GM18909 (cell line): Measurements from ENCODE around the gene BAD.
A peak's percentile ranks its signal among the peaks of the same experiment; 100 is the strongest.

ENCODE experiments used
- ATAC-seq: cut with Tn5 transposase; IDR thresholded peaks from one replicate; pipeline ENCODE4 v1.9.1; 2021; ENCODE audit warnings: mild to moderate bottlenecking; ENCODE audit not compliant: unreplicated experiment, poor library complexity

Gene BAD

DNA sequence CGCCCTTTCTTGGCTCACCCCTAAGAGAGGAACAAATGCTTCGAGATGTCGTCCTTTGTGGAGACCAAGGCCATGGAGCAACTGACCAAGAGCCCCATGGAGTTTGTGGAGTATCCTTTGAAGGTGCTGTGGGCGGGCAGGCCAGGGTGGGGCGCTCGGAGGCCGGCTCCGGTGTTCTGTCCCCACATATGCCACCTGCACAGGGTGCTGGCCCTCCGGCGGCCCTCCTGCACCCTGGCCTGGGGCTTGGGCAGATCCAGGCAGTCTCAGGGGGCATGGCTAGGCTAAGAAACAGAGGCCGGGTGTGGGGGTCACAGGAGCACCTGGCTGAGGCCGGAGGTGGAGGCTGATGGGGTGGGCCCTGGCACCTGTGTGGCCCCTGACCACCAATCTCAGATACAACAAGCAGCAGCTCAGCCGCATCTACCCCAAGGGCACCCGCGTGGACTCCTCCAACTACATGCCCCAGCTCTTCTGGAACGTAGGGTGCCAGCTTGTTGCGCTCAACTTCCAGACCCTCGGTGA is 22.8 kb downstream of the BAD start:
- no peak for ATAC-seq

DNA sequence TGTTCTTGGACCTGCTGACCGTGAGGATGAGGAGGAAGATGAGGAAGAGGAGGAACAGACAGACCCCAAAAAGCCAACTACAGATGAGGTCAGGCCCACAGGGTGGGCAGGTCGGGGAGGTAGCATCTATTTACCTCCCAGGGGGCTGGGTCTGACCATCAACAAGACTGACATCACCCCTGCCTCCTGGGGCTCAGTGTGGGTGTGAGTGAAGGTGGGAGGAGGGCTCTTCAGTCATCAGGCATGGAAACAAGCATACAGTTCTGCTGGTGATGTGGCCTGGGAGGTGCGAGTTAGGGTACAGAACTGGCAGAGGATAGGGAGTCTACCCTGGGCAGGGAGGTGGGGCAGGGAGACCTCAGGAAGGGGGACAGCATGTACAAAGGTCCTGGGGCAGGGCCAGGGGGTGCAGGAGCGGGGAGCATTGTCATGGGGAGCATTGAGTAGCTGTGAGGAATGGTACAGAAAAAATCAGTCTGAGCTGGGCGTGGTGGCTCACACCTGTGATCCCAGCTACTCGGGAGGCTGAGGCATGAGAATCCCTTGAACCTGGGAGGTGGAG is 24.2 kb downstream of the BAD start:
- no peak for ATAC-seq

DNA sequence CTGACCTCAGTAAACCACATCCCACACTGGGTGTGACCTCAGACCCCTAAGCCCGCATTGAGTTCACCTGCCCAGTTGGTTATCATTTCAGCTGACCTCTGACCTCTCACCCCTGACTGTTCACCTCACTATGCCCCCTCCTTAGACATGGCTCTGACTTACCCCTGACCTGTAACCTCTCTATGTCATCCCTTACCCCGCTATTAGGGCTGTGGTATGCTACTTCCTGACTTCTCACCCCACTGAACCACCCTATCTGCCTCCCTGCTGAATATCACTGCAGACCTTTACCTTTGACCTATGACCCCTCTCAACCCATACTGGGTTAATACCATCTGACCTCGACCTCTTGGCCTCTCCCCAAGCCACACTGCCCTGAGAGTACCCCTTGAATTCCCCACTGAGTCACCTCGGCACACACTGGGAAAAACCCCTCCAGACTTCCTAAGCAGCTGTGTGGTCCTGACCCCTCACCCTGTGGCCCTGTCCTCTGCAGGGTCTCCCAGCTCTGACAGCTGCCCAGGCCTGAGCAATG is 24.9 kb downstream of the BAD start:
- ATAC-seq, result no peak

DNA sequence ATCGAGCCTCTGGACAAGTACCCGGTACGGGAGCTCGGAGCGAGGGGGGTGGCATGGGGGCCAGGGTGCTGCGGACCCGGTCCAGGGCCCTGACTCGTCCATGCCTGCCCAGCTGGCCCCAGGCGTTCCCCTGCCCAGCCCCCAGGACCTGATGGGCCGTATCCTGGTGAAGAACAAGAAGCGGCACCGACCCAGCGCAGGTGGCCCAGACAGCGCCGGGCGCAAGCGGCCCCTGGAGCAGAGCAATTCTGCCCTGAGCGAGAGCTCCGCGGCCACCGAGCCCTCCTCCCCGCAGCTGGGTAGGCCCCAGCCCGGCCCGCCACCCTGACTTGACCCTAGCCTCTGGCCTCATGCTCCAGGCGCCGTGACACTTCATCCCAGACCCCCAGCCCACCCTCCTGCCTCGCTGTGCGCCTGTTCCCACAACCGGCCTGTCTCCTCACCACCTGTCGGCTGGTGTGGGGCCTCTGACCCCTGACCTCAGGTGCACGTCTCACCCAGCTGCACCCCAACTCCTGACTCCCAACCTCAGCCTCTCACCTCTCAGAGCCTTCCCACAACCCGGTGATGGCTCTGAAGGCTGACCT is 25.4 kb downstream of the BAD start:
- ATAC-seq, result no peak

DNA sequence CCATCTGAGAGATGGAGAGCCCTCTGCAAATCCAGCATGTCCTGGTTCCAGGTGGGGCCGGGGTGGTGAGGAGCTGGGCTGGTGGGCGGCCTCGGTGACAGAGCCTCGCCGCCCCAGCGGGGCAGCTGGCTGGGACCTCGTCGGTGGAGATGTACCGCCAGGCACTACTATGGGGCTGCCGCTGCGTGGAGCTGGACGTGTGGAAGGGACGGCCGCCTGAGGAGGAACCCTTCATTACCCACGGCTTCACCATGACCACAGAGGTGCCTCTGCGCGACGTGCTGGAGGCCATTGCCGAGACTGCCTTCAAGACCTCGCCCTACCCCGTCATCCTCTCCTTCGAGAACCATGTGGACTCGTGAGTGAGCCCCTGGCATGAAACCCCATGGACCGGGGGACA is 26.1 kb downstream of the BAD start:
- ATAC-seq, result no peak

DNA sequence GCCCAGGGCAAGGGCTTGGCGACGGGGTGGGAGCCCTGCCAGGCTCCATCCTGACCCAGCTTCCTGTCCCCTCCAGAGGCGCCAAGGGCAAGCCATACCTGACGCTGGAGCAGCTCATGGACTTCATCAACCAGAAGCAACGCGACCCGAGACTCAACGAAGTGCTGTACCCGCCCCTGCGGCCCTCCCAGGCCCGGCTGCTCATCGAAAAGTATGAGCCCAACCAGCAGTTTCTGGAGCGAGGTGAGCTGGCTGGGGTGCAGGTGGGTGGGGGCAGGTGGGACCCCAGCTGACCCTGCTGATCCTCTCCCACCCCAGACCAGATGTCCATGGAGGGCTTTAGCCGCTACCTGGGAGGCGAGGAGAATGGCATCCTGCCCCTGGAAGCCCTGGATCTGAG is 28.2 kb downstream of the BAD start:
- no peak for ATAC-seq

DNA sequence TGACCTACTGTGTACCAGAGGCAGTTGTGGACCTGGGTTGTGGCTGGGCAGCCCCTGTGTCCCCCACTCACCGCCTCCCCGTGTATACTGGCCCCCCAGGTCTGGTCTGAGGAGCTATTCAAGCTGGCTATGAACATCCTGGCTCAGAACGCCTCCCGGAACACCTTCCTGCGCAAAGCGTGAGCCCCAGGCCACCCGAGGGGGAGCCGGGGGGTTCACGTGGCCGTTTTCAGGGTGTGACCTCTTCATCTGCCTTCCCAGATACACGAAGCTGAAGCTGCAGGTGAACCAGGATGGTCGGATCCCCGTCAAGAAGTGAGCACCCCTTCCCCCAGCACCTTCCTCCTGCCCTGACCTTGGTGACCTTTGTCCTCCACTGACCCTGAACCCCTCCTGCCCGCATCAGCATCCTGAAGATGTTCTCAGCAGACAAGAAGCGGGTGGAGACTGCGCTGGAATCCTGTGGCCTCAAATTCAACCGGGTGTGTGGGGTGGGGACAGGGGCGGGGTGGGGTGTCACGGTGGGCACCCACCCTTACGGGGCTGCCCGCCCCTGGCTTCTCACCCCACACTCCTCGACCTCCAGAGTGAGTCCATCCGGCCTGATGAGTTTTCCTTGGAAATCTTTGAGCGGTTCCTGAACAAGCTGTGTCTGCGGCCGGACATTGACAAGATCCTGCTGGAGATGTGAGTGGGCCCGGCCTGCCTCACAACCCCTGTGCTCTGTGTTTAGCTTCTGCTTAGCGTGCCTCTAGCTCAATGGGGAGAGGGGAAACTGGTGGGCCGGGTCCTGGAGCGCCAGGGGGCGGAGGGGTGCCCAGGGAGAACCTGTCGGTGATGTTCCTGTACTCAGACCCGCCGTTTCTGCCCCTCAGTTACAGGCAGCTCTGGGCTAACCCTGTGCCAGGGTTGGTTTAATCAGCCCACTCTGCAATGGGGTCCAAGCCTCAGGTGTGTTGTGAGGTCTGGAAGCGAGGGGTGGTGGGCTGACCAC is 29.0 kb downstream of the BAD start:
- ATAC-seq, result no peak

DNA sequence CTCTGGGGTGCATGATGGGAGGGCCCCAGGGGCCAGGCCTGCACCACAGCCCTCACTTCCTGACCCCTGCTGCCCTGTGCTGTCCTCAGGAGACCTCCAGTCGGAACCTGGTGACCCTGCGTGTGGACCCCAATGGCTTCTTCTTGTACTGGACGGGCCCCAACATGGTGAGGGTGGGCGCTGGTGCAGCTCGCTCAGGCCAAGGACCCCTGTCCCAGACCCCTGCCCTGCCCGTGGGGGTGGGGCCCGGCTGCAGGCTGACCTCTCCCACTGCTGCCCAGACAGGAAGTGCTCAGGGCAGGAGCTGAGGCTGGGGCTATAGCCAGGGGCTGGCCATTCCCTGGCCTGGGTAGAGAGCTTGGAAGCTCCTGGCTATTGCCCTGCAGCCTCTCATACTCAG is 30.1 kb downstream of the BAD start:
- ATAC-seq, result no peak

DNA sequence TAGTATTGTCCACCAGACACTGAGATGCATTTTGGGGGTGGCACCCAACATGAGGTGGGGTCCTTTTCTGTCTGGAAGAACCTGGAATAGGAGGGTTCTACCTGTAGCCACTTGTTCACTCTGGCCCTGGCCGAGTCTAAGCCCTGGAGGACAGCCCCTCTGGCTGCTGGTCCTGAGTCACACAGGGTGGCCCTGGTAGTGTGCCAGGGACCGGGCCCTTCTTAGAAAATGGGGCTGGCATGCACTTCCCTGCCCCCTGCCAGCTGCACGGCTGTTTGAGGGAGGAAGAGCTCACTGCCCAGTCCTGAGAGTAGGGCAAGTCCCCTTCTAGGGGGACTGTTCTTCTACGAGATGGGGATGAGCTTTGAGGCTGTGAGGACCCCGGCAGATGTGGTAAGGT is 31.0 kb downstream of the BAD start:
- ATAC-seq, result no peak

DNA sequence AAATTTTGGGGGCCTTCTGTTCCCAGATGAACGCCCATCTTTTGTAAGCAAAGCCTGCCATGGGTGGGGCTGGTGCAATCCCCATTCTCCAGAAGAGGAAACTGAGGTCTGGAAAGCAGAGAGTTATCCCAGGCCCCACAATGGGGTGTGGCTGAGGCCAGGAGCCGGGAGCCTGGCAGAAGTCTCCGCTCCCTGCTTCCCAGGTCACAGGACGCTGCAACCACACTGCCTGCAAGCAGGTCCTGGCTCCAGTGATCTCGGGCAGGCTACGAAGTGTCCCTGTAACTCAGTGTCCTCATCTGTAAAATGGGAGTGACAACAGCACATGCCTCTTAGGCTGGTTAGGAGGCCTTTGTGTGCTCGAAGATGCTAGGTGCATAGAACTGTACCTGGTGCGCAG is 31.4 kb downstream of the BAD start:
- ATAC-seq, result no peak

DNA sequence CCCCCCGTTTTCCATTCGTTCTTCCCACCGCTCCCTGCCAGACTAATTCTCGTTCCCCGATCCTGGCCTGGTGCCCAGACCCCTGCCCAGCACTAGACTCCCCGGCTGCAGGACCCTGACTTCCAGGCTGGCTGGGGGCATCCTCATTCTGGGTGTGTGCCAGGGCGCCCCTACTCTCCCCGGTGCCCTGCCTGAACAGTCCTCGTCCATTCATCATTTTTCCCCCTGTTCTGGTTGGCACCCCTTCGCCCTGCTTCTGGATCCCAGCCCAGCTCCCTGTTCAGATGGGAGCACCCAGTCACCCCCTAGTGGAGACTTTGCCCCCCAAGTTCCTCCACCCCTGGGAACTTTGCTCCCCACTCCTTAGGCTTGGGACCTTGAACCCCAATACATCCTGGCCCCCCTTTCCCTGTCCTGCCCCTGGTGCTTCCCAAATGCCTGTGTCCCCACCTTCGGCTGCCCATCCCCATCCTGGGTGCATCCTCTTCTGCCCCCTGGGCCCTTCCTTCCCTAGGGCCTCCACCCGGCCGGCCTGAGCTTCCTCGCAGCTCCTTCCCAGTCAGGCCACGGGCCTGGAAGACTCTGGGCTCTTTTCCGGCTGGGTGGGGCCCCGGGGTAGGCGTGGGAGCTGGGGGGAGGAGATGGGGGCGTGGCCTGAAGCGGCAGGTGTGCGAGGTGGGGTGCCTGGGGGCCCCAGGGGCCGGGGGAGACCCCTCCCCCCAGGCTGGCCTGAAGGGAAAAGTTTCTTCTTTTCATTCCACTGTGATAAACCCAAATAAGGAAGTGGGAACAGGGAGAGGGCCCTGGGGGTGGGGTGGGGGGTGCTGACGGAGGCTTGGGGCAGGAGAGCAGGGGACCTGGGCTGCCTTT is 32.2 kb downstream of the BAD start:
- no peak for ATAC-seq

DNA sequence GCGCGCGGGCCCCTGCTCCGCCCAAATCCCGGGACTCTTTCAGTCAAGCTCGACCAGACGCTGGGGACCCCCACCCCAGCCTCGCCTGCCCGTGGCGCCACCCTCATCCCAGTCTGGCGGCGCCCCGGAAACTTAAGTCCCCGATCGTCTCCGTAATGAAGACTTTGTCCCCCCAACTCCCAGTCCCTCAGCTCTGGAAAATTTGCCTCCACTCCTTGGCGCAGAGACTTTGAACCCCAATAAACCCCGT is 32.8 kb downstream of the BAD start:
- no peak for ATAC-seq

DNA sequence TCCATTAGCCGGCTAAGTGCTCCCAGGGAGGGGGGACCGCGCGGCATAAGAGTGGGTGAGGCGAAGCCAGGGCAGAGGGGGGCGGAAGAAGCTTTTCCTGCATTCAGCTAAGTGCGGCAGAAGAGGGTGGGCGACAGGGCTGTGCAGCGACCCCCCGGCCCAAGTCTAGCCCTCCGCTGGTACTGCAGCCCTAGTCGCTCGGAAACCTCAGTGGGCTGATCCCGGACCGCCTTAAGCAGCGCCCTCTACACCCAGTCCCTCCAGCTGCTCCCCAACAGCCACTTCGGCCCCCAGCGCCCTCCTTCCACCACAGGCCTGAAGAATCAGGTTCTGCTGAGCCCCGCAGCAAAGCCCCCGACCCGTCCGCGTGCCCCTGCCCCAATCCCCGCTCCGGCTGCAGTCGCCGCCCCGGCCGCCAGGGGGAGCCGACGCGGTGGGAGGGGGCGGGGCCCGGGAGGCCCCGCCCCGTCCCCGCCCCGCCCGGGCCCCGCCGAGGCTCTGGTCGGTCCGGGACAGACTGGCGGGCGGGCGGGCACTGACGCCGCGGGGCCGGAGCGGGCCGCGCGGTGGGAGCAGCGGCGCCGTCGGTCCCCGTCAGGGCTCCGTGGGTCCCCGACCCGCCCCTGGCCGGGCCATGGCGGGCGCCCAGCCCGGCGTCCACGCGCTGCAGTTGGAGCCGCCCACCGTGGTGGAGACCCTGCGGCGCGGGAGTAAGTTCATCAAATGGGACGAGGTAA is 33.3 kb downstream of the BAD start, which contains the start of gene PLCB3:
TSS of gene PLCB3 (plus strand) at position 515 of the 737 bp plus-strand sequence. CDS start at position 635, 120 bp downstream.
- peak; percentile 38 for ATAC-seq

DNA sequence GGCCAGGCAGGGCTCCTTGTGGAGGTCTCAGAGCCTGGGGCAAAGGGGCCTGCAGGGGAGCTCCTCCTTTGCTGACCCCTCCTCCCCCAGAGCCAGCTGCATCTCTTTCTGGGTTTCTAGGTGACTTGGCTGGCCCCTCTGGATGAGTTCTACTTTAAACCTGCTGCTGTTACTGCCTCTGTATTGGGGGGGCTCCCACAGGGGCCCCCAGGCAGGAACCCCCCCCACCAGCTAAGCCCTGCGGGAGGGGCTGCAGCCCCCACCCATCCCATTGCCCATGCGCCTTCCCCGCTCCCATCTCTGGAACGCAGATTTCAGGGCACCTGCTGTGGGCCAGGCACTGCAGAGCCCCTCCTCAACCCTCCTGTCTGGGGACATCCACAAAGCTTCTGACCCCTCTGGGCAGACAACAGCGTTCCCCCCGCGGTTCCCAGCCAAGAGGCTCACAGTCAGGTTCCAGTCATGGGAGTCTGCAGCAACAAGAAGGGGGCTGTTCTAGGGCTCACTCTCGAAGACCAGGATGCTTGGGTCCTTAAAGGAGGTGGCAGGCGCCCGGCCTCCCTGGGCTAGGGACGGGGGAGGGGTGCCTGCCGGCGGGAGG is 34.0 kb downstream of the BAD start:
- ATAC-seq, result no peak

DNA sequence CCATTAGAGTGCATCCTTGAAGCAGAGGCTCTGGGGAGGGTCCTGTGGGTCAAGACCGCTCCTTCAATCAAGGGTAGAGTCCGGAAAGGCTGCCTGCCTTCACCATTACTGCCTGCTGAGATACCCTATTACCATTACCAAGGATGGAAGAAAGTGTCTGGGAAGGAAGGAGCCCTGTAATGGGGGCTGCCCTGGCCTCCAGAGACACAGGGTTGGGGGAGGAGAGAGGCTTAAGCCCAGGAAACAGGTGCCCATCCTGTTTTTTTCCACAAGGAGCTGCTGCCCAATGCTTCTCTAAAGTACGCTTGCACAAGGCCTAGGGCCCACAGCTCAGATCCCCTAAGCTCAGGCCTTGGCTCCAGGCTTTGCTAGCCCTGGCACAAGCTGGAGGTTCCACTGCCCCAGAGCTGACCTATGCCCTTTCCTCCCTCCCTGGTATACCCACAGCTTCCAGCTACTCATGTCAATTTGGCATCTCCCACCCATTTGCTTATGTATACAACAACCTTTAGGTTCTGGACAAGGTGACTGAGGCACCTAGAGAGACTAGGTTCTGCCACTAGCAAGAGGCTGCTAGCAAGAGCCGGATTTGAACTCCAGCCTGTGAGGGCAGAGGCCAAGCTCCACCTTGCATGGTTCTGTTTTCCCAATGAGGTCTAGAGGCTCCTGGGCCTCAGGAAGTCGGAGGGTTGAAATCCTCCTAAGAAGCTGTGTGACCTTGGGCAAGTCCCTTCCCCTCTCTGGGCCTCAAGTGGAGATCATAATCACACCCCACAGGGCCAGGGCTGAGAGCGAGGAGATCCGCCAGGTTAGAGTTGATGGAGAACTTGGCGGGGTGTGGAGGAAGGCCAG is 34.7 kb downstream of the BAD start:
- no peak for ATAC-seq

DNA sequence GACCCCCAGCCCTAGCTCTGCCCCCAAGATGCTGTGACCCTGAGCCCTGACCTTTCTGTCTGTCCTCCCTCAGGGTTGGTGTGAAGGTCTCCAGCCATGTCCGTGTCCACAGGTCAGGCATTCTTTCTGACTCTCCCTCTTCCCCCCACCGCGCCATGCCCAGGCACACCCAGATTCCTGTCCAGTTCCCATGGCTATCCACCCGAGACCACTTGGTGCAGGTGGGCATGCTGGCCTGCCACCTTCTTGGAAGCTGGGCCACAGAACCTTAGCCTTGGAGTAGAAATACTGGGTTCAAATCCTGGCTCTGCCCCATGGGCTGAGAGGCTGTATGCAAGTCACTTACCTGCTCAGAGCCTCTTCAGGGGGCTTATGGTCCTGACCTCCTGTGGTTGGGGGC is 35.4 kb downstream of the BAD start:
- ATAC-seq, result no peak

DNA sequence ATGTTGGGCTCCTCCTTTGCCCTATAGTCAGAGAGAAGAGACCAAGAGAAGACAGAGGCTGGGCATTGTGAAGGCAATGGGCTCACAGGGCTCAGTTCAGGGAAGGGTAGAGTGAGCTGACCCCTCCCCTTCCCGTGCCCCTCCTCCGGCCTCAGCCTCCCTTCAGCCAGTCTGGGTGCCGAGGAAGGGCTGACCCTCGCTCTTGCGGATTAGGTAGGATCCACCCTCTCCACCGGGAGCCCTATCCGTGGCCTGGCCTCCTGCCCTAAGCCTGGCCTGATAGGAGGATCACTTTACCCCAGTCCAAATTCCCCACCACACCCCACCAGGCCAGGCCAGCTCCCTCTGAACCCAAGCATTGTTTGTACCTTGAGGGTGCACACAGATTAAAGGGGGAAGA is 35.9 kb downstream of the BAD start:
- ATAC-seq, result no peak
